Measurements from ENCODE around the gene NUP42. TPM values are rescaled to one million over a fixed set of nuclear protein-coding genes. Genes with fewer than 3 reads are reported as not detected.
A peak's percentile ranks its signal among the peaks of the same experiment; 100 is the strongest.

The NUP42 gene
- total and polyA plus RNA-seq, 9 of the 15 experiments (the other 6 are each of a cell fraction or from before 2014, with no cell fraction given): 41.8 to 86.4 (median 71.2) TPM

- TF ChIP-seq, protein P1, sequence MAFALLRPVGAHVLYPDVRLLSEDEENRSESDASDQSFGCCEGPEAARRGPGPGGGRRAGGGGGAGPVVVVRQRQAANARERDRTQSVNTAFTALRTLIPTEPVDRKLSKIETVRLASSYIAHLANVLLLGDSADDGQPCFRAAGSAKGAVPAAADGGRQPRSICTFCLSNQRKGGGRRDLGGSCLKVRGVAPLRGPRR (CRISPR knock-in tag; IDR thresholded peaks at IDR 0.05): no peak
- TF ChIP-seq PHB2 (IDR thresholded peaks at IDR 0.05; ENCODE audit: low read depth) (no peak), ZNF165 (CRISPR knock-in tag; IDR thresholded peaks at IDR 0.05; ENCODE audit: borderline replicate concordance) (no peak), ZNF668 (CRISPR knock-in tag; IDR thresholded peaks at IDR 0.05) (no peak), YBX1 (IDR thresholded peaks at IDR 0.05) (no peak), ZFP36 (IDR thresholded peaks at IDR 0.05; ENCODE audit: low read depth, low read length, partially characterized antibody) (no peak), ZNF408 (CRISPR knock-in tag; IDR thresholded peaks at IDR 0.05; ENCODE audit: low read depth) (no peak), ZNF695 (CRISPR knock-in tag; IDR thresholded peaks at IDR 0.05) (no peak), ZNF436 (CRISPR knock-in tag; IDR thresholded peaks at IDR 0.05) (no peak), HNRNPK (IDR thresholded peaks at IDR 0.05; ENCODE audit: low read depth, low read length, poor library complexity, severe bottlenecking) (no peak), C11orf30 (IDR thresholded peaks at IDR 0.05; ENCODE audit: low read depth) (peak; percentile 100), PML (IDR thresholded peaks at IDR 0.05; ENCODE audit: low read length) (0 out of 2 replicates have a peak, but pooled peaks have one; percentile 34), THAP7 (CRISPR knock-in tag; IDR thresholded peaks at IDR 0.05) (no peak), NFATC3 (IDR thresholded peaks at IDR 0.05) (no peak), ATF6 (CRISPR knock-in tag; IDR thresholded peaks at IDR 0.05) (no peak), STAG1 (CRISPR knock-in tag; IDR thresholded peaks at IDR 0.05; ENCODE audit: borderline replicate concordance) (no peak)
- TF ChIP-seq, protein P2, sequence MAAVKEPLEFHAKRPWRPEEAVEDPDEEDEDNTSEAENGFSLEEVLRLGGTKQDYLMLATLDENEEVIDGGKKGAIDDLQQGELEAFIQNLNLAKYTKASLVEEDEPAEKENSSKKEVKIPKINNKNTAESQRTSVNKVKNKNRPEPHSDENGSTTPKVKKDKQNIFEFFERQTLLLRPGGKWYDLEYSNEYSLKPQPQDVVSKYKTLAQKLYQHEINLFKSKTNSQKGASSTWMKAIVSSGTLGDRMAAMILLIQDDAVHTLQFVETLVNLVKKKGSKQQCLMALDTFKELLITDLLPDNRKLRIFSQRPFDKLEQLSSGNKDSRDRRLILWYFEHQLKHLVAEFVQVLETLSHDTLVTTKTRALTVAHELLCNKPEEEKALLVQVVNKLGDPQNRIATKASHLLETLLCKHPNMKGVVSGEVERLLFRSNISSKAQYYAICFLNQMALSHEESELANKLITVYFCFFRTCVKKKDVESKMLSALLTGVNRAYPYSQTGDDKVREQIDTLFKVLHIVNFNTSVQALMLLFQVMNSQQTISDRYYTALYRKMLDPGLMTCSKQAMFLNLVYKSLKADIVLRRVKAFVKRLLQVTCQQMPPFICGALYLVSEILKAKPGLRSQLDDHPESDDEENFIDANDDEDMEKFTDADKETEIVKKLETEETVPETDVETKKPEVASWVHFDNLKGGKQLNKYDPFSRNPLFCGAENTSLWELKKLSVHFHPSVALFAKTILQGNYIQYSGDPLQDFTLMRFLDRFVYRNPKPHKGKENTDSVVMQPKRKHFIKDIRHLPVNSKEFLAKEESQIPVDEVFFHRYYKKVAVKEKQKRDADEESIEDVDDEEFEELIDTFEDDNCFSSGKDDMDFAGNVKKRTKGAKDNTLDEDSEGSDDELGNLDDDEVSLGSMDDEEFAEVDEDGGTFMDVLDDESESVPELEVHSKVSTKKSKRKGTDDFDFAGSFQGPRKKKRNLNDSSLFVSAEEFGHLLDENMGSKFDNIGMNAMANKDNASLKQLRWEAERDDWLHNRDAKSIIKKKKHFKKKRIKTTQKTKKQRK (IDR thresholded peaks at IDR 0.05; ENCODE audit: borderline replicate concordance, low read depth, low read length): no peak
- TF ChIP-seq, protein P3, sequence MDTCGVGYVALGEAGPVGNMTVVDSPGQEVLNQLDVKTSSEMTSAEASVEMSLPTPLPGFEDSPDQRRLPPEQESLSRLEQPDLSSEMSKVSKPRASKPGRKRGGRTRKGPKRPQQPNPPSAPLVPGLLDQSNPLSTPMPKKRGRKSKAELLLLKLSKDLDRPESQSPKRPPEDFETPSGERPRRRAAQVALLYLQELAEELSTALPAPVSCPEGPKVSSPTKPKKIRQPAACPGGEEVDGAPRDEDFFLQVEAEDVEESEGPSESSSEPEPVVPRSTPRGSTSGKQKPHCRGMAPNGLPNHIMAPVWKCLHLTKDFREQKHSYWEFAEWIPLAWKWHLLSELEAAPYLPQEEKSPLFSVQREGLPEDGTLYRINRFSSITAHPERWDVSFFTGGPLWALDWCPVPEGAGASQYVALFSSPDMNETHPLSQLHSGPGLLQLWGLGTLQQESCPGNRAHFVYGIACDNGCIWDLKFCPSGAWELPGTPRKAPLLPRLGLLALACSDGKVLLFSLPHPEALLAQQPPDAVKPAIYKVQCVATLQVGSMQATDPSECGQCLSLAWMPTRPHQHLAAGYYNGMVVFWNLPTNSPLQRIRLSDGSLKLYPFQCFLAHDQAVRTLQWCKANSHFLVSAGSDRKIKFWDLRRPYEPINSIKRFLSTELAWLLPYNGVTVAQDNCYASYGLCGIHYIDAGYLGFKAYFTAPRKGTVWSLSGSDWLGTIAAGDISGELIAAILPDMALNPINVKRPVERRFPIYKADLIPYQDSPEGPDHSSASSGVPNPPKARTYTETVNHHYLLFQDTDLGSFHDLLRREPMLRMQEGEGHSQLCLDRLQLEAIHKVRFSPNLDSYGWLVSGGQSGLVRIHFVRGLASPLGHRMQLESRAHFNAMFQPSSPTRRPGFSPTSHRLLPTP (IDR thresholded peaks at IDR 0.05; ENCODE audit: borderline replicate concordance, extremely low read depth, insufficient read length): no peak
Measured at GRCh38 chr7:23191022-23191421, 9.2 kb downstream of the NUP42 start (continued).
